ENCODE data around the gene MXRA8. TPM values are rescaled to one million over a fixed set of nuclear protein-coding genes. Genes with fewer than 3 reads are reported as not detected.

Gene MXRA8
- total RNA-seq, 4 donors from 2014 or later = 78.2 to 147 (median 83.3) TPM

DNA sequence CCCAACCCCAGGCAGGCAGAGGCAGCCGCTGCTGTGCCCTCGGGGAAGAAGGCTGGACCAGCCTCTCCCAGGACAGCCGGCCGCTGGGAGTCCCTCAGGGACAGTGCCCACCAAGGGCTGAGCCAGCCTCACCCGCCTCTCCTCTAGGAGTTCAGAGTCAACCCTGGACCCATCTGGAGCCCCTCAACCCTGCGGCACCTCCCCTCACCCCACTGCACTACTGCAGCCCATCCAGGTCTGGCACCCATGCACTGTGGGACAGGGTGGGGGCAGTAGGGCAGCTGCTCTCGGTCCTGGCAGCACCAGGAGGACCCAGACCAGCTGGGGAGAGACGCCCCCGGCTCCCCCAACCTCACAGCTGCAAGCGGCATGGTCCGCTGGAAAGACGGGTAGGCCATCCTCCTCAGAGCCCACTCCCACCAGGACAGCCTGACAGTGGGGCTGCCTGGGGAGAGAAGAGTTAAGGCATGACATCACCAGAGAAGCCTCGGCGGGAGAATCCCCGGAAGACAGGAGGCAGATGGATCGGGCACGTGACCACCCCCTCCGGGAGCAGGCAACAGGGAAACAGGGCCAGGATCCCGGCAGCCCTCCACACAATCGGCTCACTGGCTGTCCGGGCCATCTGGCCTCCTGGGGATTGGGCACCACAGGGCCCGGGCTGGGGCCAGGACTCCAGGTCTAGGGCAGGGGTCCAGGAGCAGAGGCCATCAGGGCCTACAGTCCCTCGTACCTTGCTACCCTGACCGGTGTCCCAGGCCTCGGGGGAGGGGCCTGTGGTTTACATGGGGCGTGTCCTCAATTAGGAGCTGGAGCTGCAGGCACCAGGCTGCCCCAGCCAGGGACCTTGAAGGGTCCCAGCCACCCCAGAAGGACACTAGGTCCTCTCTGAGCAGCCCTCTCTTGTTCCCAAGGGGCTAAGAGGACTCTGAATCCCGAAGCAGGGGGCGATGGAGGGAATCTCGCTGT is 53.7 kb downstream of the MXRA8 start:
- no peak for TF ChIP-seq CTCF (IDR thresholded peaks at IDR 0.05)
- ATAC-seq (ENCODE audit: low FRiP score) (peak; percentile 11), DNase-seq (ENCODE audit: low spot score) (peak; percentile 55)

- no peak for ATAC-seq (ENCODE audit: low FRiP score)
- TF ChIP-seq CTCF (IDR thresholded peaks at IDR 0.05) = no peak
- DNase-seq (ENCODE audit: low spot score) = no peak
These were observed 54.6 kb downstream of the MXRA8 start for GRCh38 chr1:1303736-1304135.

DNA sequence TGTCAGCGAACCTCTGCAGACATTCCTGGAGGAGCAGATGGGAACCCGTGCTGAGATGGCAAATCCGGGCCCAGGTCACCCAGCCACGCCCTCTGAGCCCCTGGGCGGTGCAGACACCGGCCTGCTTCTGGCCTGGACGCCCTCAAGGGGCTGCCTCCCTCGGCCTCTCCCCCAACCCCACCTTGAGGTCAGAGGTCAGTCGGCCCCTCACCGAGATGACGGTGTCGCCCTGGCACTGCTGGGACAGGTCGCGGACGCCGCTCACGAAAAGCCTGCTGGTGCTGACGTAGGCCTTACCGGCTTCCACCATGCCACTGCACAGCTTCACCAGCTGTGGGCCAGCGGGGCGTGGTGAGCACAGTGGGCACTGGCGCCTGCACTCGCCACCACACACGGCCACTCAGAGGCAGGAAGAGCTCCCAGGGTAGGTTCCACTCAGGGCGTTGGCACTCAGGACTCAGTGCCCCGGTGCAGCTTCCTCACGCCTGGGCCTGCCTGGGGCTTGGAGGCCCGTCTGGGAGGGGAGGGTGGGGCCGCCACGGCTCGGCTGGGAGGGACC is 55.3 kb downstream of the MXRA8 start:
- no peak for TF ChIP-seq CTCF (IDR thresholded peaks at IDR 0.05)
- no peak for DNase-seq (ENCODE audit: low spot score)
- ATAC-seq (ENCODE audit: low FRiP score) = no peak

Other genes starting within 250 kb of the MXRA8 start
- 10 to 100 TPM in 2 of 4 donors, 1 to 10 TPM in 2; 5.6 to 12.0 (median 9.5) TPM for gene C1orf159, start 242.5 kb downstream of the MXRA8 start, total RNA-seq
- 1 to 10 TPM in 1 of 4 donors, under 1 TPM in 2, not detected in 1; 0.48 to 1.0 (median 0.95) TPM for gene TTLL10, start 184.7 kb downstream of the MXRA8 start, total RNA-seq
- gene TNFRSF18, start 152.0 kb downstream of the MXRA8 start, total RNA-seq = 1 to 10 TPM in 2 of 4 donors, under 1 TPM in 1, not detected in 1; 0.44 to 2.8 (median 1.7) TPM
- gene TNFRSF4, start 144.4 kb downstream of the MXRA8 start, total RNA-seq = 10 to 100 TPM in 1 of 4 donors, 1 to 10 TPM in 3; 2.4 to 10.7 (median 5.9) TPM
- gene SDF4, start 126.6 kb downstream of the MXRA8 start, total RNA-seq = 100 to 1,000 TPM in 2 of 4 donors, 10 to 100 TPM in 2; 78.3 to 122 (median 98.8) TPM
- gene B3GALT6, start 126.3 kb downstream of the MXRA8 start, total RNA-seq = 10 to 100 TPM; 14.6 to 27.1 (median 22.1) TPM
- 1 to 10 TPM in 3 of 4 donors, not detected in 1; 1.0 to 5.2 (median 1.8) TPM for gene C1QTNF12, start 111.8 kb downstream of the MXRA8 start, total RNA-seq
- gene UBE2J2, start 84.7 kb downstream of the MXRA8 start, total RNA-seq = 10 to 100 TPM; 30.4 to 50.3 (median 42.9) TPM
- gene SCNN1D, start 78.1 kb downstream of the MXRA8 start, total RNA-seq = 1 to 10 TPM in 3 of 4 donors, under 1 TPM in 1; 0.96 to 4.9 (median 2.7) TPM
- gene ACAP3, start 50.6 kb downstream of the MXRA8 start, total RNA-seq = 10 to 100 TPM; 19.2 to 41.8 (median 38.1) TPM
- gene PUSL1, start 50.0 kb downstream of the MXRA8 start, total RNA-seq = 10 to 100 TPM; 15.7 to 26.0 (median 17.5) TPM
- 100 to 1,000 TPM in 1 of 4 donors, 10 to 100 TPM in 3; 71.9 to 103 (median 86.2) TPM for gene INTS11, start 33.9 kb downstream of the MXRA8 start, total RNA-seq
- 10 to 100 TPM in 2 of 4 donors, 1 to 10 TPM in 2; 8.5 to 18.6 (median 11.5) TPM for gene CPTP, start 33.8 kb downstream of the MXRA8 start, total RNA-seq
- gene TAS1R3, start 27.3 kb downstream of the MXRA8 start, total RNA-seq = under 1 TPM; 0.12 to 0.32 (median 0.16) TPM
- gene DVL1, start 9.1 kb downstream of the MXRA8 start, total RNA-seq = 10 to 100 TPM; 56.6 to 65.0 (median 61.8) TPM
- gene AURKAIP1, start 16.7 kb upstream of the MXRA8 start, total RNA-seq = 100 to 1,000 TPM in 3 of 4 donors, 10 to 100 TPM in 1; 96.3 to 115 (median 105) TPM
- 100 to 1,000 TPM; 142 to 273 (median 204) TPM for gene CCNL2, start 40.8 kb upstream of the MXRA8 start, total RNA-seq
- gene MRPL20, start 48.7 kb upstream of the MXRA8 start, total RNA-seq = 100 to 1,000 TPM; 106 to 170 (median 136) TPM
- gene ANKRD65, start 62.7 kb upstream of the MXRA8 start, total RNA-seq = 1 to 10 TPM; 2.6 to 7.3 (median 3.8) TPM
- 10 to 100 TPM in 3 of 4 donors, 1 to 10 TPM in 1; 6.8 to 21.1 (median 13.8) TPM for gene VWA1, start 77.1 kb upstream of the MXRA8 start, total RNA-seq
- 1 to 10 TPM in 2 of 4 donors, under 1 TPM in 1, not detected in 1; 0.69 to 3.5 (median 2.4) TPM for gene ATAD3C, start 91.1 kb upstream of the MXRA8 start, total RNA-seq
- gene ATAD3B, start 113.2 kb upstream of the MXRA8 start, total RNA-seq = 10 to 100 TPM; 11.0 to 91.6 (median 16.5) TPM
- gene ATAD3A, start 153.6 kb upstream of the MXRA8 start, total RNA-seq = 10 to 100 TPM; 17.3 to 38.5 (median 20.7) TPM
- 1 to 10 TPM; 2.6 to 3.5 (median 3.1) TPM for gene TMEM240, start 182.1 kb upstream of the MXRA8 start, total RNA-seq
- 100 to 1,000 TPM in 3 of 4 donors, 10 to 100 TPM in 1; 95.7 to 130 (median 107) TPM for gene SSU72, start 216.3 kb upstream of the MXRA8 start, total RNA-seq
- gene FNDC10, start 241.6 kb upstream of the MXRA8 start, total RNA-seq = 1 to 10 TPM in 3 of 4 donors, not detected in 1; 1.9 to 2.6 (median 2.2) TPM